GM19324 (cell line): ENCODE results near the gene DOK7.

Experiments used
- ATAC-seq: cut with Tn5 transposase; IDR thresholded peaks from one replicate; pipeline ENCODE4 v1.9.1; 2021; ENCODE audit warnings: mild to moderate bottlenecking, moderate library complexity; ENCODE audit not compliant: unreplicated experiment, low FRiP score

DOK7 gene

GRCh38 chr4:3516836-3517730 lies 54.0 kb downstream of the DOK7 start:
- ATAC-seq, result no peak

- ATAC-seq, result no peak
Measured at GRCh38 chr4:3517731-3518510, 54.8 kb downstream of the DOK7 start.

- no peak for ATAC-seq
Measured at GRCh38 chr4:3518511-3518880, 55.4 kb downstream of the DOK7 start.

GRCh38 chr4:3518941-3519340 lies 55.8 kb downstream of the DOK7 start:
- ATAC-seq, result no peak

GRCh38 chr4:3519468-3520264 lies 56.6 kb downstream of the DOK7 start:
- ATAC-seq, result no peak

GRCh38 chr4:3520276-3520675 lies 57.2 kb downstream of the DOK7 start:
- no peak for ATAC-seq

- no peak for ATAC-seq
Measured at GRCh38 chr4:3520796-3521600, 57.9 kb downstream of the DOK7 start.

- ATAC-seq, result no peak
Measured at GRCh38 chr4:3521621-3522325, 58.7 kb downstream of the DOK7 start.

GRCh38 chr4:3522326-3522640 lies 59.2 kb downstream of the DOK7 start:
- ATAC-seq, result no peak

- no peak for ATAC-seq
Measured at GRCh38 chr4:3522651-3523050, 59.5 kb downstream of the DOK7 start.

GRCh38 chr4:3523146-3523627 lies 60.1 kb downstream of the DOK7 start:
- no peak for ATAC-seq

GRCh38 chr4:3523628-3524221 lies 60.6 kb downstream of the DOK7 start:
- ATAC-seq, result no peak

GRCh38 chr4:3524349-3524748 lies 61.2 kb downstream of the DOK7 start:
- no peak for ATAC-seq

GRCh38 chr4:3524920-3525319 lies 61.8 kb downstream of the DOK7 start:
- no peak for ATAC-seq

GRCh38 chr4:3525532-3526430 lies 62.7 kb downstream of the DOK7 start:
- no peak for ATAC-seq

- ATAC-seq, result no peak
Measured at GRCh38 chr4:3526456-3526855, 63.4 kb downstream of the DOK7 start.

GRCh38 chr4:3527101-3527913 lies 64.2 kb downstream of the DOK7 start:
- ATAC-seq, result no peak
